Right hindlimb (tissue), 1 donor: ENCODE measurements around the gene RTCA.
"Not testable (repeated sequence)": the region's sequence is repeated elsewhere in the genome, so short reads cannot be mapped to it uniquely, and the experiment has no call there.

Source experiments
- DNase-seq: peaks from one replicate; pipeline ENCODE4 v3.0.0-alpha.2; 2018

RTCA gene

GRCh38 chr1:100313382-100313781 lies 47.4 kb downstream of the RTCA start:
- DNase-seq = no peak

- no peak for DNase-seq
These were observed 50.6 kb downstream of the RTCA start for GRCh38 chr1:100316622-100317021.

DNA sequence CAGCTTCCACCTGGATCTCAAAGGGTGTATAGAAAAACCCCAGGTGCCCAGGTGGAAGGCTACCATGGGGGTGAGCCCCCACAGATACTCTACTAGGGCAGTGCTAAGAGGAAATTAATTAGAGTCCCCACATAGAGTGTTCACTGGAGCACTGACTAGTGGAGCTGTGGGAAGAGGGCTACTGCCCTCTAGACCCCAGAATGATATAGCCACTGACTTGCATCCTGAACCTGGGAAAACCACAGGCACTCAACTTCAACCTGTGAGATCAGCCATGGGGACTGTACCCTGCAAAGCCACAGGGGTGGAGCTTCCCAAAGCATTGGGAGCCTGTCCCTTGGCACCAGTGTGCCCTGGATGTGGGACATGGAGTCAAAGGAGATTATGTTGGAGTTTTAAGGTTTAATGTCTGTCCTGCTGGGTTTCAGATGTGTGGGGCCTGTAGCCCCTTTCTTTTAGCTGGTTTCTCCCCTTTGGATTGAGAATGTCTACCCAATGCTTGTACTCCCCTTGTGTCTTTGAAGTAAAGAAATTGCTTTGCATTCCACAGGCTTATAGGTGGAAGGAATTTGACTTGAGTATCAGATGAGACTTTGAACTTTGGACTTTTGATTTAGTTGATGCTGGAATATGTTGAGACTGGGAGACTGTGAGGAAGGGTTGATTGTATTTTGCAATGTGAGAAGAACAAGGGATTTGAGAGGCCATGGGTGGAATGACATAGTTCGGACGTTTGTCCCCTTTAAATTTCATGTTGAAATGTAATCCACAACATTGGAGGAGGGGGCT lies 54.5 kb downstream of the RTCA start:
- no peak for DNase-seq

- DNase-seq = no peak
These were observed 55.1 kb downstream of the RTCA start for GRCh38 chr1:100321100-100321493.

GRCh38 chr1:100321506-100321905 lies 55.5 kb downstream of the RTCA start:
- no peak for DNase-seq

- DNase-seq = no peak
These were observed 56.6 kb downstream of the RTCA start for GRCh38 chr1:100322436-100323211.

- peak; percentile 28 for DNase-seq
These were observed 57.5 kb downstream of the RTCA start for GRCh38 chr1:100323419-100324106.

- DNase-seq = no peak
These were observed 59.7 kb downstream of the RTCA start for GRCh38 chr1:100325415-100326324.

DNA sequence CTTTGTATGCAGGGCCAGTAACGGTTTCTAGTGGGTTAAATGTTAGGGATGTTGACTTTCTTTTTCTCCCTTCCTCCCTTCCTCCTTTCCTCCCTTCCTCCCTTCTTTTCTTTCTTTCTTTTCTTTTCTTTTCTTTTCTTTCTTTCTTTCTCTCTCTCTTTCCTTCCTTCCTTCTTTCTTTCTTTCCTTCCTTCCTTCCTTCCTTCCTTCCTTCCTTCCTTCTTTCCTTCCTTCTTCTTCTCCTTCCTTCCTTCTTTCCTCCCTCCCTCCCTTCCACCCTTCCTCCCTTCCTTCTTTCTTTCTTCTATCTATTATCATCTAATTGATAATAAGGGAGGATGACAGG lies 60.3 kb downstream of the RTCA start:
- DNase-seq = not testable (repeated sequence)

GRCh38 chr1:100328133-100328532 lies 62.1 kb downstream of the RTCA start:
- no peak for DNase-seq

DNA sequence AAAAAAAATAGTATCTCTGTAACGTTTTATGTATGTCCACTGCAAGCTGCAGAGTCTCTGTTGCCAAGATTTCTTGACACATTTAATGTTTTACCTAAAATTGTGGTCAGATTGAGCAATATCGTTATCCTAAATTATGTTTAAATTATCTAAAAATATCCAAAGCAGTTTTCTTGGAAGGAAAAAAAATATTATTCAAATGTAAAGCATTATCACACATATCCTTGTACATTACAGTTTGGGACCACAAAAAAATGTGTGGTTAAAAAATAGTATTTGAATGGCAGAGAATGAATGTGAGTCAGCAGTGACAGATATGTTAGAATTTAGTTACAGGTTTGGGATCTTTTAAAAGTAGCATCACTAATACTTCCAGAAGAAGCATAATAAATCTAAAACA lies 65.1 kb downstream of the RTCA start:
- not testable (repeated sequence) for DNase-seq

DNA sequence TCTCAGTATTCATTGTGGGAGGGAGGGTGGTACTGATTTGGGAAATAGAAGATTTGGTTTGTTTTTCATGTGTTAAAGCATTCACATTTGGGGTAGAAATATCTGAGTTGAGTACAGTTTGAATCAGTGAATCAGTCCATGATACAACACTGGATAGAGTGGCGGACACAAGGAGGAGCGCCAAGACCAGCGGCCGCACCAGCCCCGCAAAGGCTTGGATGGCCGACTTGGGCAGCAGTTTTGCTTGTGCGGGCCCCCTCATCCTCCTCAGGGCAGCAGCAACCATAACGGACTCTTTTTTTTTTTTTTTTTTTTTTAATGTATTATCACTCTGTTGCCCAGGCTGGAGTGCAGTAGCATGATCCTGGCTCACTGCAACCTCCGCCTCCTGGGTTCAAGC lies 66.3 kb downstream of the RTCA start:
- no peak for DNase-seq

DNA sequence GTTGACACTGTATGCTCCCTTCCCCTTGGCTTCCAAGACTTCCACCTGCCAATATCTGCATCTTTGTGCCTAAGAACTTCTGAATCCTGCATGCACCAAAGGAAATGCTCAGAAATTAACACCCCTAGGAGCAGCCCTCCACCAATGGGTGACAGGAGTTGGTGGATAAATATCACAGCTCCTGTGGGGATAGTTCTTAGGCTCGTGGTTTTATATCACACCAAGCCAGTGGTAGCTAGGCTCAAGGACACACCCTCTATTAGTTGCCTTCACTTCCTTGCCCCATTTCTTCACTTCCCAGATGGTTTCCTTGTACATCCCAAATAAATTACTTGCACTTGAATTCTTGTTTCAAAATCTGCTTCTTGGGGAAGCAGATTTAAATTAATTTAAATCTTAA lies 69.4 kb downstream of the RTCA start:
- DNase-seq = no peak

- not testable (repeated sequence) for DNase-seq
These were observed 71.9 kb downstream of the RTCA start for GRCh38 chr1:100337878-100338277.

- not testable (repeated sequence) for DNase-seq
These were observed 73.7 kb downstream of the RTCA start for GRCh38 chr1:100339735-100340134.

DNA sequence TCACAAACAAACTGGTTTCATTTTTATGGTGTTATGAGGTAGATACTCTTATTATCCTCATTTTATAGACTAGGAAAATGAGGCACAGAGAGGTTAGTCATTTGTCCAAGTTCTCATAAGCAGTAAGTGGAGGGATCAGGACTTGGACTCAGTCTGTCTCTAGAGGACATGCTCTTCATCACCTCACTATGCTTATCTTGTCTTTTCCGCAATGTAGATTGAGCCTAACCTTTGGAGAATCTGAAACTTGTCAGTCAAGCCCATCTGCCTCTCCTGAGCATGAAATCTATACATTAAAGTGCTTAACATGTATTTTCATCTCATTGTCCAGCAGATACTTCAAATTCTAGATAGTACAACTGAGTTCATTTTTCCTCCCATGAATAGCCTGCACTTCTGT lies 74.5 kb downstream of the RTCA start:
- DNase-seq = no peak

DNA sequence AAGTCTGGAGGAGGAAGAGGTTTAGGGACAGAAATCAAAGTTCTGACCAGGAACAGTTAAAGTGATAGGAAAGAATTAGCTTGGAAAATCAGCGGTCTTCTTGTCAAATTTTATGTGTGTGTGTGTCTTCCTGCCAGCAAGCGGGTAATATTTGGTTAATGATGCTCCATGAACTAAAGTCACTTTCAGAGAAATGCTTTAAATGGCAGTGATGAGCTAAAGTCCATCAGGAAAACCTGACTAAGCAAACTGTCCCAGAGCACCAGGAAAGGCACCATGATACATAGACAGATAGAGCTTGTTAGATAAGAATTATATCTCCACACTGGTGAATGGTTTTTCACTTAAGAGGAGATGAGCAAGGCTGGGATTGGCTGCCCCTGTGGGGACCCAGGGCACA lies 76.3 kb downstream of the RTCA start:
- DNase-seq = no peak
